HG03060 (cell line): Measurements from ENCODE around the gene NAT8L.

Source experiments
- ATAC-seq: cut with Tn5 transposase; IDR thresholded peaks from one replicate; pipeline ENCODE4 v1.9.1; 2021; ENCODE audit warnings: low read depth, moderate number of reproducible peaks; ENCODE audit not compliant: unreplicated experiment

Gene NAT8L

DNA sequence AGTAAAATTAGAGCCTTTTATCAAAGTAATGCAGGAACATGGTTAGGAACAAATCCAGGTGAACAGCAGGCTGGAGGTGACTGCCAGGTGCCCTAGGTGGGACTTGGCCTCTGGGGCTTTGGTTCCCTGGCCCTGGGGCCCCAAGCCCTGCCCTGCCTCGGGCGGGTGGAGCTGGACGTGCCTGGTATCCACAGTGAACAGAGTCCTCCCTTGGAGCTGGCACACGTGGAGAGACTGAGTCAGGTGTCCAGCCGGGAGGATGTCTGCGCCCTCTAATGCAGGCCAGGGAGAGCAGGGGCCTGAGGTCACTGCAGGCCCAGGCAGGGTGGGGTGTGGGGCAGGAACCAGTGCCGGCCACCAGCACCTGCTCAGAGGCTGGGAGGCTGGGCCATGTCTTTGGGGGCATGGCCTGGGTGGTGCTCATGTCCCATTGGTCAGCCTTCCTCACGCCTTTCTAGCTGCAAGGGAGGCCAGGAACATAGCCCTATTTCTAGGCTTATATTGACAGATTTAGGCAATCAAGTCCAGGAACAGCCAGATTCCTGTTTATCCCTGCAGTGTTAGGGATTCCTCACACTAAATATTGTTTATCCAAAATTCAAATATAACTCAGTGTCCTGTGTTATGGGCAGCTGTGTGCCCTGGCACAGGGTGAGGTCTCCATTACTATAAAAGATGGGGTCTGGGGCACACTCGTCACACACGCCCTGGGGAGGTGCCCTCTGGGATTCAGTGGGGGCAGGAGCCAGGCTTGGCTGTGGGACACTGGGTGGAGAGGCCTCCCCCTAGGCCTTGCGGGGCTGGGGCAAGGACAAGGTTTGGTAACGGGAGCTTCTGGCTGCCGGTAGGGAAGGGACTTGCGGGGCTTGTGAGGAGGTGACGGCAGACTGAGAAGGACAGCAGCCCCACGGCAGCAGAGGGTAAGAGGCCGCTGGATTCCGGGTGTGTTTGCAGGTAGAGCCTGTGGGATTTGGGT is 14.3 kb upstream of the NAT8L start:
- no peak for ATAC-seq

GRCh38 chr4:2045518-2045951 is 13.6 kb upstream of the NAT8L start:
- no peak for ATAC-seq

- no peak for ATAC-seq
Measured at GRCh38 chr4:2046031-2046961, 12.8 kb upstream of the NAT8L start.

GRCh38 chr4:2047031-2047660 is 12.0 kb upstream of the NAT8L start:
- ATAC-seq, result no peak

- no peak for ATAC-seq
Measured at GRCh38 chr4:2047781-2048581, 11.1 kb upstream of the NAT8L start.

- no peak for ATAC-seq
Measured at GRCh38 chr4:2048831-2049230, 10.3 kb upstream of the NAT8L start.

DNA sequence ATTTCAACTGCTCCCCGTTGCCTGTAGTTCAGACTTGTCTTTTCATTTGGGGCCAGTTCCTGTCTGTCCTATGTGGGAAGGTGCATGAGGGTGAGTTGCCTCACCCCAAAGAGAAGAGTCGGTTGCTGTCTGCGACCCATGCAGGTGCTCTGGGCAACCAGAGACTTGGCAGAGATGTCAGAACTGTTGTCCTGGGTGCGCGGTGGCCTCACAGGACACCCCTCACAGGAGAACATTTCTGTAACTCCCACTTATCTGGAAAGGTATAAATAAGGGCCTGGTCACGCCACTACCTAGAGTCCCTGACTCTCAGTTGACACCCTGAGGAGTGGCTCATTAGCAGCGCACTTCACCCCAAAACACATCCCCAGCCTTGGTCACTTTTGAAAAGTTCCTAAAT is 9.7 kb upstream of the NAT8L start:
- ATAC-seq, result no peak

DNA sequence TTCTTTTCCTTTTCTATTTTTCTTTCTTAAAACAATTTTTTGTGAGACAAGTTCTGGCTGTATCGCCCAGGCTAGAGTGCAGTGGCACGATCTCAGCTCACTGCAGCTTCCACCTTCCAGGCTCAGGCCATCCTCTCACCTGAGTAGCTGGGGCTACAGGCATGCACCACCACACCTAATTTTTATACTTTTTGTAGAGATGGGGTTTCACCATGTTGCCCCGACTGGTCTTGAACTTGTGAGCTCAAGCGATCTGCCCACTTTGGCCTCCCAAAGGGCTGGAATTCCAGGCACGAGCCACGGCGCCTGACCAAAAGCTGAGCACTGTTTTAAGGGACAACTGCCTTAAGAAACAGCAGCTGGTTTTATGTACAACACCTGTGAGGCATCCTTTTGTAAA is 9.3 kb upstream of the NAT8L start:
- ATAC-seq, result no peak

- no peak for ATAC-seq
Measured at GRCh38 chr4:2051086-2051485, 8.0 kb upstream of the NAT8L start.

DNA sequence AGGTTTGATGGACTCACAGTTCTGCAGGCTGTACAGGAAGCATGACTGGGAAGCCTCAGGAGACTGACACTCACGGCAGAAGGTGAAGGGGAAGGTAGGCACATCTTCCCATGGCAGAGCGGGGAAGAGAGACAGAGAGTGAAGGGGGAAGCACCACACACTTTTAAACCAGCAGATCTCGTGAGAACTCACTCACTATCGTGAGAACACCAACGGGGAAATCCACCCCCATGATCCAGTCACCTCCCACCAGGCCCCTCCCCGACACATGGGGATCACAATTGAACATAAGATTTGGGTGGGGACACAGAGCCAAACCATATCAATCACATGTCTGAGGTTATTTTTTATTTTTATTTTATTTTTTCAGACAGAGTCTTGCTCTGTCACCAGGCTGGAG is 4.9 kb upstream of the NAT8L start:
- no peak for ATAC-seq

DNA sequence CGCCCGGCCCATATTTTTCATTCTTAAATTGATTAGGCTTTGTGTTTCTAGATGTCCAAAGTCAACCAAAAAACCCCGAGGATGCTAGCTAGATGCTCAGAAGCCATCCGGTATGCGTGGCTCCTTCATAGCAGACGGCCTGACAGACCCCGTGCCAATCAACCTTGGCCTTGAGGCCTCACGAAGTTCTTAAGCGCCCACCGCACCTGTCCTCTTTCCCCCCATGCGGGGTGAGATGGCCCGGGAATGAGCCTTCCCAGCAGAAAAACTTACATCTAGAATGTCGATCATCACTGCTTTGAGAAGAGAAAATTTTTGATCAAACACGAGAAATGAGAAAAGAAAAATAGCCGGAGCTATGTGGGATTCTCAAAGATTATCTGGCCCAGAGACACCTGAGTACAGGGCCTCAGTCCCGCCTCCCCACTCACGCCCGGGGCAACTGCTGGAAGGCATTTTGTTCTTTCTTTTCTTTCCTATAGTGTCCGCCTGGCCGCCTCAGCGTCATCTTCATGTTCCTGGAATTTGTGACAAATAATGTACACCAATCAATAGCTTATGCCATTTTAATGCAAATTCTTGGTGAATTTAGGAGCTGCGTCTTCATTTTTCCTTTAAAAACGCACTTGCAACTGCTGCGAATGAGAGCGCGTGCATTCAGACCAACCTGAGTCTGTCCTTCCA is 1.6 kb upstream of the NAT8L start:
- no peak for ATAC-seq

DNA sequence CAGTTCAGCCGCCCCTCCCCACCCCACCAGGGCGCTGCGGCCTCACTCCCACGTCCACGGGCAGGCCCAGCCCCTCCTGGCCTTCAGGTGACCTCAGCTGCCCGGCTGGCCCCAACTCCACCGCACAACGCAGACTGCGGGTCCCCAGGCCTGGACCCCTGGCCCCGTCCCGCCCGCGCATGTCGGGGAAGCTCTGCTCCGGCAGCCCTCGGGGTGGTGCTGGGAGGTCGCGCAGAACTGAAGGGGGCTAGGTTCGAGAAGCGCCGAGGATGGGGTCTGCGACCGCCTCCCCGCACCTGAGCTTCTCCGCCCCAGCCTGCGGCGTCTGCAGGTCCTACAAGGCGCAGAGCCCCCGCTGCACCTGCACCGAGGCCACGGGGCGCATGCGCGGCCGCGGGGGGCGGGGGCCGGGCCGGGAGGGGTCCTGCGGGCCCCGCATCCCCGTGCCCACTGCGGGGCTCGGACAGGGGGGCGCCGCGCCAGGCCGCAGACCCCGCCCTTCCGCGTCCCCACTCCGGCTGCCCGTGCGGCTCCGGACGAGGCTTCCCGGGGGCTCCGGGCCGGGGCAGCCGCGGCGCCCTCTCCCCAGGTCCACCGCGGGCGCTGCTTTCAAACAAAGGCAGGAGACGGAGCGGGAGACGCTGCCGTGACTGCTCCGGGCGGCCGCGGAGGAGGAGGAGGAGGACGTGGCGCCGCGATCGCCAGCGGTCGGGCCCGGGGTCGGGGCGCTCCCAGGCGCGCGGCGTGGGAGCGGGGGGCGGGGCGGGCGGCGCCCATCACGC is 672 bp upstream of the NAT8L start:
- no peak for ATAC-seq

DNA sequence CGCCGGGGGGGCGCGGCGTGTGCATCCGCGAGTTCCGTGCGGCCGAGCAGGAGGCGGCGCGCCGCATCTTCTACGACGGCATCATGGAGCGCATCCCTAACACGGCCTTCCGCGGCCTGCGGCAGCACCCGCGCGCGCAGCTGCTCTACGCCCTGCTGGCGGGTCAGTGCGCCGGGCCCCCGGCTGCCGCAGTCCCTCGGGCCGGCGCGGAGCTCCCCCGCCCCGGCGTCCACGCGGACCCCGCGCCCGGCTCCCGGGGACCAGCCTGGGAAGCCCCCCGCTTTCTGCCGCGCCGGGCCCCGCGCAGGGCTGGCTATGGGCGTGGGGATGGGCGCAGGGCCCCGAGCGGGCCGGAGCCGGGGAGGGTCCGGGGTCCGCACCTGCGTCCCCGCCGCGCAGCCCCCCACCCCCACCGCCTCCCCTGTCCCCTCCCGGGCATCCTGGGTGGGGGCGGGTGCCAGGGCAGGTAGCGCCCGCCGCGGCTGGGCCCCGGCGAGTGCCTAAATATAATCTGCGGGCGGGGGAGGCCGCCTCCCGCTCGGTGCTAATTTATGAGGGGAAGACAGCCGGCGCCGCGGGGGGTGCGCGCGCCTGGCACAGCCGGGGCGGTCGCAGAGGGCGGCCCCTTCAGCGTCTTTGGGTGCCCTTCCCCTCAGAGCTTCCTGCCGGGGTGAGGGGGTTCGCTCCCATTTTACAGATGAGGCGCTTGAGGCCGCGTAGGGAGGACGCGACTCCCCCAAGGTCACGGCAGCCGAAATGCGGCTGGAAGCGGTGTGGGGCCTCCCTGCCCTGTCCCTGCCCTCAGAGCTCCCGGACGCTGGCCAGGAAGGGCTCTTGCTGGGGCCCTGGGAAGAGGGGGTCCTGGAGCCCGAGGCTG is 837 bp downstream of the NAT8L start:
- no peak for ATAC-seq

GRCh38 chr4:2060611-2061185 is 1.6 kb downstream of the NAT8L start:
- no peak for ATAC-seq

DNA sequence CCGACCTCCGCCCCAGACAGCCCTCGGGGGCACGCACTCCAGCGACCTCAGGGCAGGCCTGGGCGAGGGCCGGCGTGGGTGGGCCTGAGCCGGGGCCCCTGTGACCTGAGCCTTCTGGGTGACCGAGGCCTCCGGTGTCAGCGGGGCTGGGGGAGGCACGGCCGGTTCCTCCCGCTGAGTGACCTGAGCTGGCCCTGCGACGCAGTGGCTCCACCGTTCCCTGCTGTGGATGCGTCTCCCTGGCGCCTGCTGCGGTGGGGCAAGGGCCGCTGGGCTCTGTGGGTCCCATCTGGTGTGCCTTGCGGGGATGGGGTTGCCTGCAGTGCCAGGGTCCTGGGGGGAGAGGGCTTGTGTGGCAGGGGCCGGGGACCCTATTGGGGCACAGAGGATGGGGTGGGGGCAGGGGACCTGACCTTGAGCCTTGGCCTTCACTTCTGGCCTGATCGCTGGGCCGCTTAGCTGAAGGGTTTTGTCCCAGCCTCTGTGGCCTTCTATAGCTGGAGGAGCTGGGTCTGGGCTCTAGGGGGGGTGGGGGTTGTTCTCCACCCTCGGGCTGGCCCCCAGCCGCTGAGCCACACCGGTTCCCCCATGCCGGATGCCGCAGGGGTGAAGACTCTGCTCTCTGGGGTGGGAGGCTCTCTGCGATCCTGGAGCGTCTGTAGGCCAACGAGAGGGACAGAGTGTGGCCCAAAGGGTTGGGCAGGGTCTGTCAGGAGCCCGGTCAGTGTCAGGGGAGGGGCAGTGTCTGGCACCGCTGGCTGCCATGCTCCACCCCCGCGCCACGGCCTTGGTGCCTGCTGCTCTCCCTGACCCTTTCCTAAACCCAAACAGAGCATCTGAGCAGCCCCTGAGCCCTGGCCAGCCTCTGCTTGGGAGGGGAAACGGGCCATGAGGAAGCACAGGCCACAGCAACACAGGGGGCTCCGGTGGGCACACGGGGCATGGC is 2.3 kb downstream of the NAT8L start:
- ATAC-seq, result no peak

DNA sequence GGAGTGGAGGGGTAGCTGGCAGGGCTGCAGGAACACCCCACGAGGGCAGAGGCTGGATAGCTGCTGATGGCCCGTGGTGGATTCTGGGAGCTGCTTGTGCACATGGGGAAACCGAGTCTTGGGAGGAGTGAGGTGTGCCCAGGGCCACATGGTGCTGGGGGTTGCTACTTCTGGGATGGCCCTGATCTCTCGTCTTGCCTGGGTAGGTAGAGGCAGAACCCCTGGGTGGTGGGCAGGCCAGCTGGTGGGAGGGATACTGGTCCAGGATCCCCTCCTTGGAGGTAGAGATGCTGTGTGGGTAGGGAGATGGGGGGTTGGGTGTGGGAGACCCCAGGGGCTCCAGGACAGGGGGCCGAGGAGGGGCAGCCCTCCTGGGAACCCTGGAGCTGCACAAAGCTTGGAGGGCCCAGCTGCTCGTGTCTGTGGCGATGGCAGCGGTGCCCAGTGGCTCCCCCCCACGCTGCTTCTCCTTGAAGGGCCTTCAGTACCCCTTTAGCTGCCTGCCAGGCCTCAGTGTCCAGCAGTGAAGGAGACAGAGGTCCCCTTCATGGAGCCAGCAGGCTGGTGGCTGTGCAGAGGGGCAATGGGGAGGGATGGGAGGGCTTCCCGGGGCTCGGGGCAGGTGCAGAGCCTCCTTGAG is 3.2 kb downstream of the NAT8L start:
- no peak for ATAC-seq
